Activated T-cell treated with anti-CD3 and anti-CD28 coated beads, Interleukin-2, amount 50 U/mL, for 4 hours (primary cell): Measurements from ENCODE around the gene CTNNA2. TPM values are rescaled to one million over a fixed set of nuclear protein-coding genes. Genes with fewer than 3 reads are reported as not detected.
"Not testable (repeated sequence)": the region's sequence is repeated elsewhere in the genome, so short reads cannot be mapped to it uniquely, and the experiment has no call there.

Experiments used
- ATAC-seq, 2 donors: fragments of 200-7000 bp; cut with Tn5 transposase; one replicate each; pipeline ENCODE4 v1.10.0; 2021
- DNase-seq: peaks from one replicate; pipeline ENCODE4 v3.0.0-alpha.2; 2020
- H3K27me3 Mint-ChIP-seq: one replicate; pipeline ENCODE4 v1.8.0; 2021; ENCODE audit warnings: low read depth, mixed read lengths
- H3K36me3 Mint-ChIP-seq: one replicate; pipeline ENCODE4 v1.8.0; 2022; ENCODE audit warnings: mixed read lengths; ENCODE audit not compliant: insufficient read depth
- H3K4me1 Mint-ChIP-seq: one replicate; pipeline ENCODE4 v1.8.0; 2021; ENCODE audit warnings: low read depth, mixed read lengths
- H3K4me3 Mint-ChIP-seq: one replicate; pipeline ENCODE4 v1.8.0; 2021; ENCODE audit warnings: mild to moderate bottlenecking, moderate library complexity, mixed read lengths
- H3K9me3 Mint-ChIP-seq: one replicate; pipeline ENCODE4 v1.8.0; 2021; ENCODE audit warnings: mixed read lengths
- total RNA-seq, 3 donors: library from RNA; stranded (reverse); gene quantifications; one replicate each; pipeline ENCODE4 v1.2.1, GENCODE V29; 2021

CTNNA2 gene
- total RNA-seq, 3 donors from 2014 or later: 0.08 TPM; not detected in 2

DNA sequence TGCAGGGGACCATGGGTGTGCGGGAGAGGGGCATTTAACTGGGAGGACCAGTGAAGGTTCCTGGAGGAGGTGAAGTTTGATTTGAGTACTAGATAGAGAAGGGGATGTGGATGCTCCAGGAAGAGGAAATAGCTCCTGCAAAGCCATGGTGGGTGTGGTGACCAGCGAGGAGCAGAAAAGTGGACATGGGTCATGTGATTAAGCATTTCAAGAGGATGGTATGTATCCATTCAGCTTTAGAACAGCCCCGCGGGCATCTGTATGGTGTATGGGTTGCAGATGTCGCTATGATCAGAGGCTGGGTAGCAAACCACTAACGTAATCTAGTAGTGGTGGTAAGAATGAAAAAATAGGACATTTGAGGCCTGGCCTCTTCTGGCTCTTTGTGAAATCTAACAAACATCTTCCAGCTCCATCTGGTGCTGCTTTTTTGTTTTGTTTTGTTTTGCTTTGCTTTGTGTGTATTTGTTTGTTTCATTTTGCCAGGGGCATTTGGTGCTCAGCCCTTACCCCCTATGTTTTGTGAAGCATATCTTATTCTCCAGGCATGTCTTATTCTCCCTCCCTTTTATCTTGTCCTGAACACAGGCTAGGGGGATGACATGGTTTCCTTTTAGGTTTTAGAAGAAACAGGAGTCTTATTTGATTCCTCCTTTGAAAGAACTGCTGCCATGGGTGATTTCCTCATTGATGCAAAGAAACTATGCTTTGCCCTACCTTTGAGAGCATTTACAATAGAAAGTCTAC lies 565.6 kb downstream of the CTNNA2 start:
- no peaks in the 10 kb centered on the region for H3K9me3 Mint-ChIP-seq
- H3K27me3 Mint-ChIP-seq: peaks cover 2% of the 10 kb centered on the region
- DNase-seq: no peak
- ATAC-seq: no peak
- no peaks in the 10 kb centered on the region for H3K4me1 Mint-ChIP-seq
- H3K4me3 Mint-ChIP-seq: no peak overlapping the region
- no peaks in the 10 kb centered on the region for H3K36me3 Mint-ChIP-seq

- no peaks in the 10 kb centered on the region for H3K36me3 Mint-ChIP-seq
- H3K9me3 Mint-ChIP-seq: no peaks in the 10 kb centered on the region
- ATAC-seq (no peak), DNase-seq (no peak)
- no peak overlapping the region for H3K4me3 Mint-ChIP-seq
- H3K27me3 Mint-ChIP-seq: peaks cover 2% of the 10 kb centered on the region
- H3K4me1 Mint-ChIP-seq: no peaks in the 10 kb centered on the region
Measured at GRCh38 chr2:80080957-80081356, 568.1 kb downstream of the CTNNA2 start.

GRCh38 chr2:80086831-80087230 lies 574.0 kb downstream of the CTNNA2 start:
- Mint-ChIP-seq H3K9me3 (no peaks in the 10 kb centered on the region), H3K36me3 (no peaks in the 10 kb centered on the region), H3K4me3 (no peak overlapping the region), H3K4me1 (no peaks in the 10 kb centered on the region), H3K27me3 (no peaks in the 10 kb centered on the region)
- DNase-seq (no peak), ATAC-seq (no peak)

- H3K27me3 Mint-ChIP-seq: no peaks in the 10 kb centered on the region
- ATAC-seq: no peak
- H3K36me3 Mint-ChIP-seq: no peaks in the 10 kb centered on the region
- no peaks in the 10 kb centered on the region for H3K4me1 Mint-ChIP-seq
- no peak overlapping the region for H3K4me3 Mint-ChIP-seq
- H3K9me3 Mint-ChIP-seq: no peaks in the 10 kb centered on the region
- no peak for DNase-seq
Measured at GRCh38 chr2:80091237-80091636, 578.4 kb downstream of the CTNNA2 start.

GRCh38 chr2:80092474-80092873 lies 579.6 kb downstream of the CTNNA2 start:
- H3K27me3 Mint-ChIP-seq: no peaks in the 10 kb centered on the region
- H3K36me3 Mint-ChIP-seq: no peaks in the 10 kb centered on the region
- no peak overlapping the region for H3K4me3 Mint-ChIP-seq
- no peak for DNase-seq
- no peaks in the 10 kb centered on the region for H3K4me1 Mint-ChIP-seq
- no peak for ATAC-seq
- peaks cover under 1% of the 10 kb centered on the region for H3K9me3 Mint-ChIP-seq

- H3K4me1 Mint-ChIP-seq, H3K27me3 Mint-ChIP-seq, ATAC-seq, H3K9me3 Mint-ChIP-seq, H3K36me3 Mint-ChIP-seq, H3K4me3 Mint-ChIP-seq, DNase-seq: not testable (repeated sequence)
Measured at GRCh38 chr2:80098503-80098902, 585.7 kb downstream of the CTNNA2 start.

DNA sequence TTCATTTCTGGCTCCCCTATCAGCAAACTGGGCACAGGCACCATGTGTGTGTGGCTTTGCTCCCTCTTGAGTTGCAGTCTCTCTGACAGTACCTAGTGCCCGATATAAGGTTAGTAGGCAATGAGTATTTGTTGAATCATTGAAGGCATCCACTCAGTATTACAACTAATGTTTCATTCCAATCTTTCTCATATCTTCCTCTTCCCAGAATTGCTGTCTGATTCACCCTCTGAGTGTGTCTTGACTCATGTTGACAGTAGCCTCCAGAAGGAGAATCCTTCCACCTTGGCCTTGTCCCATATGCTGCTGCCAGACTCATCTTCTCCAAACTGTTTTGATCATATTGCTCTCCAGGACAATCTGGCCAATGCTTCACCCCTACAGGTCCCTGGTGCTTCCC lies 589.2 kb downstream of the CTNNA2 start:
- Mint-ChIP-seq H3K9me3 (peaks cover 6% of the 10 kb centered on the region), H3K4me1 (no peaks in the 10 kb centered on the region), H3K4me3 (no peak overlapping the region), H3K36me3 (no peaks in the 10 kb centered on the region), H3K27me3 (no peaks in the 10 kb centered on the region)
- DNase-seq: no peak
- ATAC-seq: no peak

GRCh38 chr2:80105015-80105640 lies 592.3 kb downstream of the CTNNA2 start:
- no peak overlapping the region for H3K4me3 Mint-ChIP-seq
- H3K4me1 Mint-ChIP-seq: no peaks in the 10 kb centered on the region
- no peak for ATAC-seq
- no peaks in the 10 kb centered on the region for H3K27me3 Mint-ChIP-seq
- no peaks in the 10 kb centered on the region for H3K36me3 Mint-ChIP-seq
- H3K9me3 Mint-ChIP-seq: peaks cover 6% of the 10 kb centered on the region
- no peak for DNase-seq

GRCh38 chr2:80111185-80111584 lies 598.3 kb downstream of the CTNNA2 start:
- no peaks in the 10 kb centered on the region for H3K27me3 Mint-ChIP-seq
- ATAC-seq (no peak), DNase-seq (no peak)
- H3K4me1 Mint-ChIP-seq: no peaks in the 10 kb centered on the region
- no peak overlapping the region for H3K4me3 Mint-ChIP-seq
- H3K9me3 Mint-ChIP-seq: peaks cover 6% of the 10 kb centered on the region
- no peaks in the 10 kb centered on the region for H3K36me3 Mint-ChIP-seq

- Mint-ChIP-seq H3K36me3 (no peaks in the 10 kb centered on the region), H3K4me1 (no peaks in the 10 kb centered on the region), H3K4me3 (no peak overlapping the region), H3K9me3 (peaks cover 8% of the 10 kb centered on the region), H3K27me3 (peaks cover 3% of the 10 kb centered on the region)
- no peak for ATAC-seq
- DNase-seq: no peak
Measured at GRCh38 chr2:80112790-80113189, 599.9 kb downstream of the CTNNA2 start.

DNA sequence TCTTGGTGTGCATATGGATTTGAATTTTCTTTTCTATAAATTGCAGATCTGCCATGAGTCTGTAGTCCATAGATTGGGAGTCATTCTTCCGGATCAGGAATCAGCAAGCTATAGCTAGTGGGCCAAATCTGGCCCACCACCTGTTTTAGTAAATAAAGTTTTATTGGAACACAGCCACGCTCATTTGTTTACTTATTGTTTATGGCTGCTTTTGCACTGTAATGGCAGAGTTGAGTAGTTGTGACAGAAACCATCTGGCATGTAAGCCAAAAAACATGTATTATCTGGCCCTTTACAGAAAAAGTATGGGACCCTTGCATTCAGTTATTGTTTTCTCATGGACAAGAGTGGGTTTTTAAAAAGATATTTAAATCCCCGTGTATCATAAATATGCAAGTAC lies 600.5 kb downstream of the CTNNA2 start:
- no peak for ATAC-seq
- Mint-ChIP-seq H3K36me3 (no peaks in the 10 kb centered on the region), H3K4me3 (no peak overlapping the region)

DNA sequence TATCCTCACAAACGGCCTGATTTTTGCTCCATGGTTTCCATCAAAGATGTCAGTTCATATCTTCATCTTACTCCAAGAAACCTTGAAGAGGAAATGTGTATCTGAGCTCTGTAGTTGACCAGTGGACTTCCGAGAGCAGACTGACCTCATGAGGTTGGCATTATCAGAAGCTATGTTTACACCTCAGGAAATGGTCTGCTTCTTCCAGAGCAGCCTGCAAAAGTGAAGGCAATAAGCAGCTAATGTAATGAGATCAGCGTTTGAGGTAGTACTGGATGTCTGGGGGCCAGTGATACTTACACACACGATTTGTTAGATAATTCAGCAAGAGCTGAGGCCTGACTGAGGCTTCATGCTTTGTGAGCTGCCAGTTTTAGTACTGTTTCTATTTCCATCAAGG lies 602.0 kb downstream of the CTNNA2 start:
- Mint-ChIP-seq H3K4me1 (no peaks in the 10 kb centered on the region), H3K4me3 (no peak overlapping the region), H3K36me3 (no peaks in the 10 kb centered on the region), H3K27me3 (peaks cover 3% of the 10 kb centered on the region), H3K9me3 (peaks cover 6% of the 10 kb centered on the region)
- ATAC-seq (no peak), DNase-seq (no peak)

More for the DNA sequence above, 600.5 kb downstream of the CTNNA2 start:
- Mint-ChIP-seq H3K4me1 (no peaks in the 10 kb centered on the region), H3K27me3 (peaks cover 3% of the 10 kb centered on the region), H3K9me3 (peaks cover 8% of the 10 kb centered on the region)
- DNase-seq: no peak

DNA sequence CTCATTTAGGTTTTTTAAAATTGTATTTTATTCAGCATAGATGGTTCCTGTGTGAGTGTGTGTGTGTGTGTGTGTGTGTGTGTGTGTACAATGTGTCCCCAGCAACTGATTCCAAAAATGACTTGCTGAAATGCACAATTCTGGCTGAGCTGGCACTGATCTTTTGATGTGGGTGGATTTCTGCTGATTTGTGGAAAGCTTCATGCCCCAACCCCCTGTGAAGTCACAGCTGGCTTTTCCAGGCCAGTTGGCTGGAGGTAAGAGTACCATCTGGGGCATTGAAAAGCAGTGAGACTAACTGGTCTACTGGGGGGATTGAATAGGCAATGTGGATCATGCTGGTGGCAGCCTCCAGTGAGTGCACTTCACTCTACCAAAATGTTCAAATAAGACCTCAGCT lies 604.5 kb downstream of the CTNNA2 start:
- Mint-ChIP-seq H3K27me3 (peaks cover 3% of the 10 kb centered on the region), H3K4me1 (no peaks in the 10 kb centered on the region), H3K4me3 (no peak overlapping the region), H3K9me3 (peaks cover 8% of the 10 kb centered on the region), H3K36me3 (no peaks in the 10 kb centered on the region)
- DNase-seq: no peak
- ATAC-seq: no peak

DNA sequence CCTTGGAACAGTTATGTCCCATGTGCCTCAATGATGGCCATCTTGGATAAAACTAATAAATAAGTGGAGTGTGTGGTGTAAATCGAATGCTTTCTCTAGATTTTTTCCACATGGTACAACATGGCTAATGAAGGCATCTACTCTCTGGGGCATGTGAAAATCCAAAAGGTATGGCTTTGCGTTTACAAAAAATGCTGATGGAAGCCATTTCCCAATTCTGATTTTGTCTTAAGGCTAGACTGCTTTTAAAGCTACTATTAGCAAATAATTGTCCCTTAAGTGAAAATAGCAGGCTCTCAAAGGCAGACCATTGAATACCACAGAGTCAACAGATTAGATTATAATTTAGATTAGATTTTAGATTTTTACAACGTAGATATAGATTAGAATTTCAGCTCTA lies 608.0 kb downstream of the CTNNA2 start:
- H3K4me3 Mint-ChIP-seq: no peak overlapping the region
- no peaks in the 10 kb centered on the region for H3K4me1 Mint-ChIP-seq
- peaks cover 3% of the 10 kb centered on the region for H3K27me3 Mint-ChIP-seq
- peaks cover 8% of the 10 kb centered on the region for H3K9me3 Mint-ChIP-seq
- DNase-seq (no peak), ATAC-seq (no peak)
- H3K36me3 Mint-ChIP-seq: no peaks in the 10 kb centered on the region

DNA sequence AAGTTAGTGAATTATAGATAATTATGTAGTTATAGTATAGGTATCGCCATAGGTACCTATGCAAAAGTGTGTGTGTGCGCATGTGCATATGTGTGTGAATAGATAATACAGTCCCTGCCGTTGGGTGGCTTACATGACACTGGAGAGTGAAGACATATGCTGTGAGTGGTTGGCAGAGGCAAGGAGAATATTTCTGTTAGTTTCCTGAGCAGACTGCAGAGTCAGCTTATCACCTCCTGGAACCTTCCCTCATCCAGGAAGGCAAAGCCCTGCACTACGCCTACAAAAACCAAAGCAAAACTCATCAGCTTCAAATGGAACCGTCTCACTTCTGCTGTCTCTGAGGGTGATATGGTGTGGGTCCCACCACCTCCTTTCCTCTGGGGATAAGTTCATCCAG lies 609.8 kb downstream of the CTNNA2 start:
- ATAC-seq (no peak), DNase-seq (no peak)
- Mint-ChIP-seq H3K36me3 (no peaks in the 10 kb centered on the region), H3K27me3 (no peaks in the 10 kb centered on the region), H3K4me3 (no peak overlapping the region), H3K4me1 (no peaks in the 10 kb centered on the region), H3K9me3 (peaks cover 7% of the 10 kb centered on the region)
